HCT116 (cell line): ENCODE results near the gene TNKS1BP1. TPM values are rescaled to one million over a fixed set of nuclear protein-coding genes. Genes with fewer than 3 reads are reported as not detected.
A peak's percentile ranks its signal among the peaks of the same experiment; 100 is the strongest.

Source experiments
- ATAC-seq: fragments of 200-7000 bp; cut with Tn5 transposase; 2 replicates; pipeline ENCODE4 v1.9.1; 2020; ENCODE audit warnings: mild to moderate bottlenecking, moderate library complexity
- BruUV-seq: library from RNA; stranded (reverse); fragments of 400-500 nt; replicated peaks from 2 replicates; lab custom pipeline; 2021; lab: Mats Ljungman, UMichigan
- CTCF ChIA-PET: fragments of 300-600 bp; sonication (Branson Sonifier 250); formaldehyde crosslinking; loops from one replicate; lab custom pipeline; 2021; ENCODE audit warnings: antibody characterized with exemption; lab: Charles Lee
- POLR2A ChIA-PET: fragments of 300-600, 350-600 bp; sonication (Branson Sonifier 250); formaldehyde crosslinking; loops from one replicate; lab custom pipeline; 2021; ENCODE audit warnings: antibody characterized with exemption; lab: Charles Lee
- RAD21 ChIA-PET, 2 experiments: fragments of 300-600 bp; sonication (Branson Sonifier 250); formaldehyde crosslinking; loops; one replicate each; lab custom pipeline; 2023; ENCODE audit warnings: low total read pairs in 2 of 2; ENCODE audit not compliant: uncharacterized antibody in 2 of 2, unreplicated experiment in 2 of 2, low non-redundant PET in 1 of 2; lab: Charles Lee
- DNase-seq: peaks from one replicate; pipeline ENCODE4 v3.0.0-alpha.2; 2010; ENCODE audit warnings: low read depth, low spot score
- H2AFZ ChIP-seq: fragments of 200-600 bp; shearing (Covaris generic), sonication (generic); 2 replicates; pipeline ENCODE4 v1.6.1; 2017; ENCODE audit warnings: low read depth, mixed run types, mixed read lengths, antibody characterized with exemption, low read length; ENCODE audit not compliant: poor library complexity, severe bottlenecking
- H3K27ac ChIP-seq: 2 replicates; pipeline ENCODE4 v1.5.1; 2012; ENCODE audit warnings: low read depth, low read length
- H3K27me3 ChIP-seq: fragments of 200-600 bp; sonication (generic); 2 replicates; pipeline ENCODE4 v1.6.1; 2016; ENCODE audit warnings: mixed run types, low read length, mixed read lengths; ENCODE audit not compliant: insufficient read depth
- H3K36me3 ChIP-seq, 2 experiments: fragments of 200-500 bp in 1 of 2; fragments of 200-600 bp in 1 of 2; sonication (Bioruptor generic) in 1 of 2; sonication (generic) in 1 of 2; 2 replicates each; pipeline versions ENCODE4 v1.5.1 to v1.6.1; 2014 to 2016; ENCODE audit warnings: low read length in 2 of 2, inconsistent platforms in 1 of 2, mixed read lengths in 1 of 2, mixed run types in 1 of 2; ENCODE audit not compliant: insufficient read depth in 2 of 2, control insufficient read depth in 1 of 2
- H3K4me1 ChIP-seq, 2 experiments: fragments of 200-600 bp in 1 of 2; sonication (generic) in 1 of 2; 2 replicates each; pipeline versions ENCODE4 v1.5.1 to v1.6.1; 2012 to 2017; ENCODE audit warnings: low read length in 2 of 2, inconsistent platforms in 1 of 2, mild to moderate bottlenecking in 1 of 2, mixed read lengths in 1 of 2, mixed run types in 1 of 2, moderate library complexity in 1 of 2; ENCODE audit not compliant: insufficient read depth in 2 of 2, control insufficient read depth in 1 of 2
- H3K4me2 ChIP-seq: fragments of 200-600 bp; sonication (generic); 2 replicates; pipeline ENCODE4 v1.6.1; 2017; ENCODE audit warnings: mixed run types, low read length, mixed read lengths
- H3K4me3 ChIP-seq, 2 experiments: fragments of 200-600 bp in 1 of 2; sonication (generic) in 1 of 2; replicated peaks in 1 of 2; 2 replicates each; pipeline ENCODE4 v1.5.1; 2011 to 2016; ENCODE audit warnings: low read length in 2 of 2, control low read depth in 1 of 2, low read depth in 1 of 2, mild to moderate bottlenecking in 1 of 2, mixed read lengths in 1 of 2, mixed run types in 1 of 2
- H3K79me2 ChIP-seq: fragments of 200-600 bp; sonication (generic); 2 replicates; pipeline ENCODE4 v1.6.1; 2017; ENCODE audit warnings: mild to moderate bottlenecking, mixed run types, low read length, moderate library complexity, mixed read lengths; ENCODE audit not compliant: insufficient read depth
- H3K9ac ChIP-seq: fragments of 200-600 bp; sonication (generic); 2 replicates; pipeline ENCODE4 v1.6.1; 2016; ENCODE audit warnings: low read length, mixed read lengths
- H3K9me2 ChIP-seq: fragments of 200-600 bp; sonication (generic), shearing (Covaris generic); 2 replicates; pipeline ENCODE4 v1.6.1; 2017; ENCODE audit warnings: mixed run types, mild to moderate bottlenecking, moderate library complexity; ENCODE audit not compliant: insufficient read depth
- H3K9me3 ChIP-seq, 2 experiments: fragments of 200-500 bp in 1 of 2; fragments of 200-600 bp in 1 of 2; sonication (Bioruptor generic) in 1 of 2; sonication (generic) in 1 of 2; 2 replicates each; pipeline ENCODE4 v1.6.1; 2014 to 2017; ENCODE audit warnings: low read length in 2 of 2, mixed read lengths in 2 of 2, inconsistent platforms in 1 of 2, low read depth in 1 of 2, mild to moderate bottlenecking in 1 of 2, mixed run types in 1 of 2, moderate library complexity in 1 of 2; ENCODE audit not compliant: control insufficient read depth in 1 of 2, insufficient read depth in 1 of 2
- H4K20me1 ChIP-seq: fragments of 200-600 bp; sonication (generic), shearing (Covaris generic); 2 replicates; pipeline ENCODE4 v1.6.1; 2017; ENCODE audit warnings: mixed run types, mild to moderate bottlenecking, moderate library complexity; ENCODE audit not compliant: insufficient read depth
- CBX3 ChIP-seq: IDR thresholded peaks from 2 replicates; pipeline ENCODE4 v1.6.1; 2012; ENCODE audit warnings: low read depth
- CEBPB ChIP-seq: IDR thresholded peaks from 2 replicates; pipeline ENCODE4 v1.6.1; 2012; ENCODE audit warnings: low read depth
- EGR1 ChIP-seq: IDR thresholded peaks from 2 replicates; pipeline ENCODE4 v1.6.1; 2012; ENCODE audit warnings: low read depth
- ELF1 ChIP-seq: IDR thresholded peaks from 2 replicates; pipeline ENCODE4 v1.6.1; 2012; ENCODE audit warnings: low read depth, borderline replicate concordance
- EZH2 ChIP-seq: fragments of 200-600 bp; sonication (generic); IDR thresholded peaks from 2 replicates; pipeline ENCODE4 v1.6.1; 2017; ENCODE audit warnings: antibody characterized with exemption, mixed run types
- EZH2phosphoT487 ChIP-seq: fragments of 200-600 bp; IDR thresholded peaks from 2 replicates; pipeline ENCODE4 v1.6.1; 2018; ENCODE audit warnings: antibody characterized with exemption, borderline replicate concordance
- FOSL1 ChIP-seq: IDR thresholded peaks from 2 replicates; pipeline ENCODE4 v1.6.1; 2012; ENCODE audit warnings: low read depth
- JUND ChIP-seq: IDR thresholded peaks from 2 replicates; pipeline ENCODE4 v1.6.1; 2012
- POLR2AphosphoS5 ChIP-seq: IDR thresholded peaks from 2 replicates; pipeline ENCODE4 v1.6.1; 2011; ENCODE audit warnings: mild to moderate bottlenecking, low read depth, low read length, moderate library complexity
- SIN3A ChIP-seq: IDR thresholded peaks from 2 replicates; pipeline ENCODE4 v1.6.1; 2012; ENCODE audit warnings: low read depth
- SRF ChIP-seq: IDR thresholded peaks from 2 replicates; pipeline ENCODE4 v1.6.1; 2012; ENCODE audit warnings: low read depth
- TCF7L2 ChIP-seq: IDR thresholded peaks from 2 replicates; pipeline ENCODE4 v1.7.0; 2011; ENCODE audit warnings: borderline replicate concordance, inconsistent platforms; ENCODE audit not compliant: insufficient read depth, insufficient read length; ENCODE audit errors: extremely low read depth
- YY1 ChIP-seq: IDR thresholded peaks from 2 replicates; pipeline ENCODE4 v1.6.1; 2011; ENCODE audit warnings: low read length, low read depth, moderate library complexity, mild to moderate bottlenecking; ENCODE audit not compliant: insufficient replicate concordance; ENCODE audit errors: extremely low read depth
- ZFX ChIP-seq: fragments of 450-650 bp; IDR thresholded peaks from 2 replicates; pipeline ENCODE4 v1.6.1; 2017
- ZNF274 ChIP-seq: fragments of 200-500 bp; sonication (Bioruptor generic); IDR thresholded peaks from 2 replicates; pipeline ENCODE4 v1.6.1; 2014; ENCODE audit warnings: mild to moderate bottlenecking, low read depth, low read length, inconsistent platforms
- intact Hi-C: fragments of 100-400 bp; cut with micrococcal nuclease; formaldehyde crosslinking; loops from 2 replicates; pipeline ENCODE4 v1.10.0; 2022
- total RNA-seq: library from RNA; stranded (reverse); gene quantifications from one replicate; pipeline ENCODE4 v1.2.1, GENCODE V29; 2021; ENCODE audit not compliant: unreplicated experiment
- TF ChIP-seq, protein P1 (sequence below): IDR thresholded peaks from 2 replicates; pipeline ENCODE4 v1.6.1; 2012; ENCODE audit warnings: low read depth
- TF ChIP-seq, protein P2 (sequence below): IDR thresholded peaks from 2 replicates; pipeline ENCODE4 v1.6.1; 2012
- TF ChIP-seq, protein P3 (sequence below): IDR thresholded peaks from 2 replicates; pipeline ENCODE4 v1.6.1; 2011; ENCODE audit warnings: mild to moderate bottlenecking, low read length, moderate library complexity; ENCODE audit not compliant: insufficient replicate concordance; ENCODE audit errors: extremely low read depth
- TF ChIP-seq, protein P4 (sequence below), 3 experiments: fragments of 200-600 bp in 1 of 3; sonication (generic) in 1 of 3; IDR thresholded peaks in 2 of 3; conservative IDR thresholded peaks in 1 of 3; 2 replicates each; pipeline ENCODE4 v1.5.1; 2012 to 2017; ENCODE audit warnings: low read depth in 2 of 3, low read length in 2 of 3, antibody characterized with exemption in 1 of 3, borderline replicate concordance in 1 of 3, control low read depth in 1 of 3, mild to moderate bottlenecking in 1 of 3, mixed read lengths in 1 of 3, mixed run types in 1 of 3, moderate library complexity in 1 of 3; ENCODE audit not compliant: insufficient read depth in 1 of 3
- TF ChIP-seq, protein P5 (sequence below): IDR thresholded peaks from 2 replicates; pipeline ENCODE4 v1.6.1; 2012

TNKS1BP1 gene
- total RNA-seq, 1 experiment from 2014 or later, result 77.6 TPM

DNA sequence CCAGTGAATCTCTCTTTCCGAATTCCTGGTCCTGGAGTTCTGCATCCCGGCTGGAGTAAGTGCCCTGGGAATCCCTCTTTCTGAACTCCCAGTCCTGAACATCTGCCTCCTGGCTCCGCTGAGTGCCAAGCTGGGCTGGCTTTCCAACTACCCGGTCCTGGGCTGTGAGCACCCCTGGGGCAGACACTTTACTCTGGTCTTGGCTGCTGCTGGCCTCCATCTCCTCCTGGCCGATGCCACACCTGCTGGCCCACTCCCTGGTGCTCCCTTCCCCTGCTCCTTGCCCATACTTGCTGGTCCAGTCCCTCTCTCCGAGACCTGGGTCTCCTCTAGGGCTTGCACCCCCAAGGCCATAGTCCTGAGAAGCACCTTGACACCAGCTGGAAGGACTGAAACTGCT is 14.7 kb downstream of the TNKS1BP1 start:
- RAD21 ChIA-PET, result no interaction called here
- POLR2A ChIA-PET, result interaction anchor here (4.7 kb wide), 1 partner anchor 13 kb away, joined by 42 read pairs; the partner anchor contains the start of gene TNKS1BP1
- ATAC-seq (no peak), DNase-seq (no peak)
- peak overlapping the region; percentile 91 for H3K4me2 ChIP-seq
- H3K9me2 ChIP-seq, result no peaks in the 10 kb centered on the region
- no peaks in the 10 kb centered on the region for H3K27me3 ChIP-seq
- no peaks in the 10 kb centered on the region for H4K20me1 ChIP-seq
- CTCF ChIA-PET, result no interaction called here
- TF ChIP-seq TCF7L2, result no peak
- no peak for TF ChIP-seq CEBPB
- TF ChIP-seq, protein P1, sequence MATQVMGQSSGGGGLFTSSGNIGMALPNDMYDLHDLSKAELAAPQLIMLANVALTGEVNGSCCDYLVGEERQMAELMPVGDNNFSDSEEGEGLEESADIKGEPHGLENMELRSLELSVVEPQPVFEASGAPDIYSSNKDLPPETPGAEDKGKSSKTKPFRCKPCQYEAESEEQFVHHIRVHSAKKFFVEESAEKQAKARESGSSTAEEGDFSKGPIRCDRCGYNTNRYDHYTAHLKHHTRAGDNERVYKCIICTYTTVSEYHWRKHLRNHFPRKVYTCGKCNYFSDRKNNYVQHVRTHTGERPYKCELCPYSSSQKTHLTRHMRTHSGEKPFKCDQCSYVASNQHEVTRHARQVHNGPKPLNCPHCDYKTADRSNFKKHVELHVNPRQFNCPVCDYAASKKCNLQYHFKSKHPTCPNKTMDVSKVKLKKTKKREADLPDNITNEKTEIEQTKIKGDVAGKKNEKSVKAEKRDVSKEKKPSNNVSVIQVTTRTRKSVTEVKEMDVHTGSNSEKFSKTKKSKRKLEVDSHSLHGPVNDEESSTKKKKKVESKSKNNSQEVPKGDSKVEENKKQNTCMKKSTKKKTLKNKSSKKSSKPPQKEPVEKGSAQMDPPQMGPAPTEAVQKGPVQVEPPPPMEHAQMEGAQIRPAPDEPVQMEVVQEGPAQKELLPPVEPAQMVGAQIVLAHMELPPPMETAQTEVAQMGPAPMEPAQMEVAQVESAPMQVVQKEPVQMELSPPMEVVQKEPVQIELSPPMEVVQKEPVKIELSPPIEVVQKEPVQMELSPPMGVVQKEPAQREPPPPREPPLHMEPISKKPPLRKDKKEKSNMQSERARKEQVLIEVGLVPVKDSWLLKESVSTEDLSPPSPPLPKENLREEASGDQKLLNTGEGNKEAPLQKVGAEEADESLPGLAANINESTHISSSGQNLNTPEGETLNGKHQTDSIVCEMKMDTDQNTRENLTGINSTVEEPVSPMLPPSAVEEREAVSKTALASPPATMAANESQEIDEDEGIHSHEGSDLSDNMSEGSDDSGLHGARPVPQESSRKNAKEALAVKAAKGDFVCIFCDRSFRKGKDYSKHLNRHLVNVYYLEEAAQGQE, result no peak
- TF ChIP-seq ELF1, result no peak
- TF ChIP-seq, protein P2, sequence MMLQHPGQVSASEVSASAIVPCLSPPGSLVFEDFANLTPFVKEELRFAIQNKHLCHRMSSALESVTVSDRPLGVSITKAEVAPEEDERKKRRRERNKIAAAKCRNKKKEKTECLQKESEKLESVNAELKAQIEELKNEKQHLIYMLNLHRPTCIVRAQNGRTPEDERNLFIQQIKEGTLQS, result no peak
- no peak for TF ChIP-seq EZH2
- no peak for TF ChIP-seq SRF
- no peak for TF ChIP-seq YY1
- no peak for TF ChIP-seq ZNF274
- no peak for TF ChIP-seq FOSL1
- TF ChIP-seq CBX3, result no peak
- no peak for TF ChIP-seq SIN3A
- no peak for TF ChIP-seq JUND
- TF ChIP-seq, protein P3, sequence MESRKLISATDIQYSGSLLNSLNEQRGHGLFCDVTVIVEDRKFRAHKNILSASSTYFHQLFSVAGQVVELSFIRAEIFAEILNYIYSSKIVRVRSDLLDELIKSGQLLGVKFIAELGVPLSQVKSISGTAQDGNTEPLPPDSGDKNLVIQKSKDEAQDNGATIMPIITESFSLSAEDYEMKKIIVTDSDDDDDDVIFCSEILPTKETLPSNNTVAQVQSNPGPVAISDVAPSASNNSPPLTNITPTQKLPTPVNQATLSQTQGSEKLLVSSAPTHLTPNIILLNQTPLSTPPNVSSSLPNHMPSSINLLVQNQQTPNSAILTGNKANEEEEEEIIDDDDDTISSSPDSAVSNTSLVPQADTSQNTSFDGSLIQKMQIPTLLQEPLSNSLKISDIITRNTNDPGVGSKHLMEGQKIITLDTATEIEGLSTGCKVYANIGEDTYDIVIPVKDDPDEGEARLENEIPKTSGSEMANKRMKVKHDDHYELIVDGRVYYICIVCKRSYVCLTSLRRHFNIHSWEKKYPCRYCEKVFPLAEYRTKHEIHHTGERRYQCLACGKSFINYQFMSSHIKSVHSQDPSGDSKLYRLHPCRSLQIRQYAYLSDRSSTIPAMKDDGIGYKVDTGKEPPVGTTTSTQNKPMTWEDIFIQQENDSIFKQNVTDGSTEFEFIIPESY, result no peak
- TF ChIP-seq, protein P4, sequence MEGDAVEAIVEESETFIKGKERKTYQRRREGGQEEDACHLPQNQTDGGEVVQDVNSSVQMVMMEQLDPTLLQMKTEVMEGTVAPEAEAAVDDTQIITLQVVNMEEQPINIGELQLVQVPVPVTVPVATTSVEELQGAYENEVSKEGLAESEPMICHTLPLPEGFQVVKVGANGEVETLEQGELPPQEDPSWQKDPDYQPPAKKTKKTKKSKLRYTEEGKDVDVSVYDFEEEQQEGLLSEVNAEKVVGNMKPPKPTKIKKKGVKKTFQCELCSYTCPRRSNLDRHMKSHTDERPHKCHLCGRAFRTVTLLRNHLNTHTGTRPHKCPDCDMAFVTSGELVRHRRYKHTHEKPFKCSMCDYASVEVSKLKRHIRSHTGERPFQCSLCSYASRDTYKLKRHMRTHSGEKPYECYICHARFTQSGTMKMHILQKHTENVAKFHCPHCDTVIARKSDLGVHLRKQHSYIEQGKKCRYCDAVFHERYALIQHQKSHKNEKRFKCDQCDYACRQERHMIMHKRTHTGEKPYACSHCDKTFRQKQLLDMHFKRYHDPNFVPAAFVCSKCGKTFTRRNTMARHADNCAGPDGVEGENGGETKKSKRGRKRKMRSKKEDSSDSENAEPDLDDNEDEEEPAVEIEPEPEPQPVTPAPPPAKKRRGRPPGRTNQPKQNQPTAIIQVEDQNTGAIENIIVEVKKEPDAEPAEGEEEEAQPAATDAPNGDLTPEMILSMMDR (IDR thresholded peaks at IDR 0.05 in 2 of 3, conservative IDR thresholded peaks at IDR 0.05 in 1 of 3; ENCODE audit: borderline replicate concordance in 1 of 3, insufficient read depth in 1 of 3, low read depth in 2 of 3, low read length in 2 of 3), result no peak
- TF ChIP-seq ZFX, result no peak
- TF ChIP-seq, protein P5, sequence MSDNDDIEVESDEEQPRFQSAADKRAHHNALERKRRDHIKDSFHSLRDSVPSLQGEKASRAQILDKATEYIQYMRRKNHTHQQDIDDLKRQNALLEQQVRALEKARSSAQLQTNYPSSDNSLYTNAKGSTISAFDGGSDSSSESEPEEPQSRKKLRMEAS, result no peak
- no peak for TF ChIP-seq POLR2AphosphoS5
- TF ChIP-seq EGR1, result no peak
- no peak for TF ChIP-seq EZH2phosphoT487
- H2AFZ ChIP-seq, result no peak overlapping the region
- H3K4me1 ChIP-seq, result peaks cover 13 to 23% of the 10 kb centered on the region in 2 experiments
- H3K9me3 ChIP-seq, result no peaks in the 10 kb centered on the region
- no TSS peak for BruUV-seq
- 0 out of 2 replicates have a peak, but pooled peaks cover 4% of the 10 kb centered on the region for H3K79me2 ChIP-seq
- no peak overlapping the region for H3K27ac ChIP-seq
- H3K36me3 ChIP-seq, result peaks cover 13% of the 10 kb centered on the region in 2 experiments; a peak in 3 of 4 replicates
- no peak overlapping the region for H3K9ac ChIP-seq
- no peak overlapping the region for H3K4me3 ChIP-seq
- intact Hi-C loops, result no loop called here
